CD4-positive, alpha-beta memory T cell (primary cell): ENCODE results near the gene GZMA. TPM values are rescaled to one million over a fixed set of nuclear protein-coding genes. Genes with fewer than 3 reads are reported as not detected.

Experiments used
- CTCF ChIA-PET: fragments of 350-600 bp; sonication (Branson Sonifier 250); formaldehyde crosslinking; loops from one replicate; lab custom pipeline; 2021; ENCODE audit warnings: inconsistent platforms; ENCODE audit not compliant: partially characterized antibody; lab: Charles Lee
- POLR2A ChIA-PET: fragments of 350-600 bp; sonication (Branson Sonifier 250); formaldehyde crosslinking; loops from one replicate; lab custom pipeline; 2021; ENCODE audit not compliant: partially characterized antibody; lab: Charles Lee
- DNase-seq, 5 donors: peaks; one replicate each; pipeline versions ENCODE4 v3.0.0 to v3.0.0-alpha.2; 2020 to 2022; ENCODE audit warnings: mixed read lengths in 1 of 5
- H3K27ac ChIP-seq: one replicate; pipeline ENCODE4 v1.7.0; 2013; ENCODE audit warnings: low read depth, low read length
- H3K27me3 ChIP-seq: 2 replicates; pipeline ENCODE4 v1.7.0; 2013; ENCODE audit warnings: mild to moderate bottlenecking, low read length, moderate library complexity; ENCODE audit not compliant: insufficient read depth
- H3K36me3 ChIP-seq: 2 replicates; pipeline ENCODE4 v1.7.0; 2013; ENCODE audit warnings: mild to moderate bottlenecking, low read length, moderate library complexity; ENCODE audit not compliant: insufficient read depth
- H3K4me1 ChIP-seq: 2 replicates; pipeline ENCODE4 v1.7.0; 2013; ENCODE audit warnings: mild to moderate bottlenecking, low read length, moderate library complexity; ENCODE audit not compliant: insufficient read depth
- H3K4me3 ChIP-seq, 2 donors: one replicate each; pipeline ENCODE4 v1.7.0; 2013; ENCODE audit warnings: low read length in 2 of 2, mild to moderate bottlenecking in 1 of 2
- H3K9me3 ChIP-seq, 2 donors: one replicate each; pipeline ENCODE4 v1.7.0; 2013; ENCODE audit warnings: low read length in 2 of 2, control low read depth in 1 of 2; ENCODE audit not compliant: control insufficient read depth in 1 of 2
- H3K27ac Mint-ChIP-seq, 7 donors: one replicate each; pipeline ENCODE4 v1.8.0; 2020 to 2021; ENCODE audit warnings: mixed read lengths in 7 of 7, mild to moderate bottlenecking in 6 of 7, inconsistent platforms in 3 of 7, moderate library complexity in 3 of 7
- H3K27me3 Mint-ChIP-seq, 2 donors: one replicate each; pipeline ENCODE4 v1.8.0; 2020 to 2021; ENCODE audit warnings: mixed read lengths in 2 of 2
- H3K36me3 Mint-ChIP-seq, 2 donors: one replicate each; pipeline ENCODE4 v1.8.0; 2020 to 2021; ENCODE audit warnings: mixed read lengths in 2 of 2, inconsistent platforms in 1 of 2, mild to moderate bottlenecking in 1 of 2
- H3K4me1 Mint-ChIP-seq, 4 donors: one replicate each; pipeline ENCODE4 v1.8.0; 2020 to 2021; ENCODE audit warnings: mixed read lengths in 4 of 4, mild to moderate bottlenecking in 1 of 4
- H3K4me3 Mint-ChIP-seq, 8 donors: one replicate each; pipeline ENCODE4 v1.8.0; 2020 to 2021; ENCODE audit warnings: mixed read lengths in 8 of 8, mild to moderate bottlenecking in 7 of 8, moderate library complexity in 6 of 8, inconsistent platforms in 3 of 8
- H3K9me3 Mint-ChIP-seq, 8 donors: one replicate each; pipeline ENCODE4 v1.8.0; 2020 to 2021; ENCODE audit warnings: mixed read lengths in 8 of 8, mild to moderate bottlenecking in 5 of 8, inconsistent platforms in 3 of 8, moderate library complexity in 1 of 8
- intact Hi-C: fragments of 100-400 bp; cut with micrococcal nuclease; formaldehyde crosslinking; loops from one replicate; pipeline ENCODE4 v1.15.1; 2023
- polyA plus RNA-seq, 2 donors: library from polyadenylated mRNA; unstranded; fragments of 300-500 nt; fragmentation: Illumina TruSeq; gene quantifications; one replicate each; pipeline ENCODE4 v1.2.3, GENCODE V29; 2021
- total RNA-seq, 2 experiments: library from RNA; stranded (reverse); gene quantifications; one replicate each; pipeline ENCODE4 v1.2.3, GENCODE V29; 2021

GZMA gene
- total and polyA plus RNA-seq, 4 experiments from 2014 or later: 25.0 to 230 (median 114) TPM

DNA sequence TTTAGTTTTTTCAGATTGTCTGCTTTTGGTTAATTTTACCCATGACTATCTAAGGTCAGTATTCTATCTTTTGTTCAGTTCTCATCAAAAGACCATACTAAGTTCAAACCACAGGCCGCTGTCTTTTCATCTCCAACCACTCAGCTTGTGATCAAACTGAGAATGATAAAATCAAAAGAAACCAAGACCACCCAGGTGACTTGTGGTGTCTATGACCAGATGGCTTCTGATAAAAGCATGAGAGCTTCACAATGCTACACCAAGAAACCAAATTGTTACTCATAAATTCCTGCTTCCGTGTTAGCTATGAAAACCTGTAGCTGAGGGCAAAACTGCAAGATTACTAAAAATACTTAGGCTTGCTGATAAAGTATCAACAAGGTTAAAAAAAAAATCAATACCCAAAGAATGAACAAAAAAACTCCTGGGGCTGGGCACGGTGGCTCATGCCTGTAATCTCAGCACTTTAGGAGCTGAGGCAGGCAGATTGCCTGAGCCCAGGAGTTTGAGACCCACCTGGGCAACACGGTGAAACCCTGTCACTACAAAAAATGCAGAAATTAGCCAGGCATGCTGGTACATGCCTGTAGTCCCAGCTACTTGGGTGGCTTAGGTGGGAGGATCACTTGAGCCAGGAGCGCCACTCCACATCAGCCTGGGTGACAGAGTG, 31.7 kb downstream of the GZMA start:
- peaks cover 0 to 3% of the 10 kb centered on the region in 2 donors for H3K36me3 Mint-ChIP-seq
- Histone ChIP-seq H3K27me3 (no peaks in the 10 kb centered on the region), H3K4me1 (peaks cover 10% of the 10 kb centered on the region), H3K9me3 (no peaks in the 10 kb centered on the region), H3K36me3 (no peaks in the 10 kb centered on the region), H3K4me3 (no peak overlapping the region), H3K27ac (no peak overlapping the region)
- no peaks in the 10 kb centered on the region for H3K27me3 Mint-ChIP-seq
- DNase-seq: peak in 2 of 5 donors; percentile 1
- peaks cover 0 to 24% (median 18%) of the 10 kb centered on the region in 8 donors for H3K9me3 Mint-ChIP-seq
- peak overlapping the region in 1 of 8 donors; percentile 35 for H3K4me3 Mint-ChIP-seq
- ChIA-PET CTCF (interaction anchor here (0.9 to 3.0 kb wide), 2 partner anchors 165 to 190 kb away, joined by 3 to 18 read pairs; no protein-coding TSS in a partner anchor), POLR2A (interaction anchor here (0.8 to 1.0 kb wide), 3 partner anchors 10 to 30 kb away, joined by 3 to 6 read pairs (median 3); no protein-coding TSS in a partner anchor)
- intact Hi-C loops: no loop called here
- no peak overlapping the region for H3K27ac Mint-ChIP-seq
- peaks cover 4 to 12% (median 10%) of the 10 kb centered on the region in 4 donors for H3K4me1 Mint-ChIP-seq

GRCh38 chr5:55136521-55136920, 34.1 kb downstream of the GZMA start:
- ChIA-PET CTCF (interaction anchor here (1.0 kb wide), 1 partner anchor 23 kb away, joined by 3 read pairs; the partner anchor contains the start of gene GPX8), POLR2A (no interaction called here)
- H3K4me3 Mint-ChIP-seq: no peak overlapping the region
- peaks cover 0 to 7% (median 2%) of the 10 kb centered on the region in 8 donors for H3K9me3 Mint-ChIP-seq
- H3K27me3 Mint-ChIP-seq: no peaks in the 10 kb centered on the region
- intact Hi-C loops: no loop called here
- peaks cover 11% of the 10 kb centered on the region for H3K4me1 ChIP-seq
- H3K4me3 ChIP-seq: no peak overlapping the region
- no peaks in the 10 kb centered on the region for H3K9me3 ChIP-seq
- no peaks in the 10 kb centered on the region for H3K27me3 ChIP-seq
- no peak overlapping the region for H3K27ac Mint-ChIP-seq
- H3K27ac ChIP-seq: no peak overlapping the region
- H3K36me3 Mint-ChIP-seq: peaks cover 0 to 3% of the 10 kb centered on the region in 2 donors
- DNase-seq: no peak
- peaks cover 7 to 18% (median 15%) of the 10 kb centered on the region in 4 donors for H3K4me1 Mint-ChIP-seq
- no peaks in the 10 kb centered on the region for H3K36me3 ChIP-seq

DNA sequence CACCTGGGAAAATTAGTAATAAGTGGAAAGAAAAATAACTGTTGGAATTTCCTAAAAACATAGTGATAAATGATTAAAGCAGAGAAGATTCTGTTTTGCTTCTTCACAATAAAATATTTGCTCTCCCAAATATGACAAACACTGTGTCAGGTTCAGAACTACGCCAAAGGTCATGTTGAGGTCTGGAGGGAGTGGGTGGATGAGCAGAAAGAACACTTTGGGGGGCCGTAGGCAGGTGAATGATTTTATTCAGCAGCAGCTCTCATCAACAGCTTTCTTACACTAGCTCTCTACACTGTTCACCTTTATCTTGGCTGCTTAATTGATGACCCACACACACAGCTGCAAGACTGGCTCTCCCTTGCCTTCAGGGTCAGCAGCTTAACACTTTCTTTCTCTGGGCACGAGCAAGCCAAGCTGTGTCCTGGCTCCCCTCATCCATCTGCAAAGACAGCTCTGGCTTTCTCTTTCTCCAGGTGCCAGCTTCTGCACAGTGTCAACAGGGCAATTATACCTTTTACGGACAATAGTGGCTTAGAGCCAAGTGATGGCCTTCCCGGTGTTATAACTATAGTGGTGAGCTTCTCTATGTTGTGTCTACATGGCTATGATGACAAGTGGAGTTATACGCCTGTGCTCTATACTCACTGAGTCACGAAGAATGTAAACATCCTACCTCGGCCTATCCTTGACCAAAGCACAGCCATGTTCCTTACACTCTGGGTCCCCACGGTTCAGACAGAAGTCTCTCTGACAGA, 38.6 kb downstream of the GZMA start:
- Mint-ChIP-seq H3K27me3 (peaks cover 0 to 1% of the 10 kb centered on the region in 2 donors), H3K9me3 (peaks cover 0 to 2% (median 0%) of the 10 kb centered on the region in 8 donors), H3K36me3 (no peaks in the 10 kb centered on the region), H3K4me1 (peaks cover 11 to 26% (median 18%) of the 10 kb centered on the region in 4 donors), H3K4me3 (no peak overlapping the region), H3K27ac (no peak overlapping the region)
- peaks cover 13% of the 10 kb centered on the region for H3K4me1 ChIP-seq
- ChIA-PET CTCF (interaction anchor here (1.0 to 9.6 kb wide), 8 partner anchors 22 to 199 kb away, joined by 3 to 210 read pairs (median 4); partner anchors contain the start of gene GZMA), POLR2A (interaction anchor here (0.7 kb wide), 1 partner anchor 197 kb away, joined by 3 read pairs; no protein-coding TSS in a partner anchor)
- no peak overlapping the region for H3K27ac ChIP-seq
- no peak overlapping the region for H3K4me3 ChIP-seq
- no peaks in the 10 kb centered on the region for H3K36me3 ChIP-seq
- intact Hi-C loops: no loop called here
- H3K9me3 ChIP-seq: no peaks in the 10 kb centered on the region
- no peak for DNase-seq
- no peaks in the 10 kb centered on the region for H3K27me3 ChIP-seq

DNA sequence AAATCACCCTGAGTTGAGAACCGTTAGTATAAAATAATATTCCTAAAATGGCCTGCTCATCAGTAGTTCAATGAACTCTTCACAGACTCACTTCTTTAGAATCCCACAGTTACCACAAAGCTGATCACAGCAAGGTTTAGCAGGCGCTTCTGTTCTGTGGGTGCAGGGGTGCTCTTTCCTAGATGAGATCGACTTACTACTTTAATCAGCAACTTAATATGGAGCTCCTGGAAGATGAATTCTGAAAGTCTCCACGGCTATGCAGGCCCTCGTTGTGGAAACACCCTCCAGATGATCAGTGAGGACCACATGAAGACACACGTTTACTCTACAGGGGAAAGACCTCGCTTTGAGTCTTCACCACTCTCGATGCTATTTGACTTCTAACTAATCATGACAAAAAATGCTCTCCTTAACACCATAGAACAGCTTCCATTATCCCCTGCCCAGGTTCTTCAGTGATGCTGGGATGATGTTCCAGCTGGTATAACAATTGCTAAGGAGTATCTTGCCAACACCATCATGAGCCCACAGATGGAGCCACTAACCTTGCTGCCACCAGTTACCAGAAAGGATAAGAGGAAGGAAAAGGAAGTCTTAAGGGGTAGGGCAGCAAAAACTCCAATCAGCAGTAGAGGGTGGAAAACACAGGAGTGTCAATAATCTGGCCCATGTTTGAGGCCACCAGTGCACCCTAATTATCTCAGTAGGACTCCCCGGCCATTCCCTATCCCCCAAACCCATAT, 39.7 kb downstream of the GZMA start:
- intact Hi-C loops: no loop called here
- Histone ChIP-seq H3K36me3 (no peaks in the 10 kb centered on the region), H3K4me3 (no peak overlapping the region), H3K9me3 (no peaks in the 10 kb centered on the region), H3K4me1 (peaks cover 20% of the 10 kb centered on the region), H3K27me3 (no peaks in the 10 kb centered on the region), H3K27ac (no peak overlapping the region)
- Mint-ChIP-seq H3K36me3 (no peaks in the 10 kb centered on the region), H3K27me3 (peaks cover 0 to 1% of the 10 kb centered on the region in 2 donors), H3K27ac (peak overlapping the region in 4 of 7 donors; percentile 25 to 85 (median 50)), H3K9me3 (peaks cover 0 to 2% (median 0%) of the 10 kb centered on the region in 8 donors), H3K4me1 (peaks cover 17 to 32% (median 21%) of the 10 kb centered on the region in 4 donors), H3K4me3 (peak overlapping the region in 2 of 8 donors; percentile 31 to 35)
- ChIA-PET CTCF (interaction anchor here (1.0 to 9.6 kb wide), 7 partner anchors 38 to 200 kb away, joined by 3 to 210 read pairs (median 5); partner anchors contain the start of gene GZMA), POLR2A (interaction anchor here (0.7 kb wide), 1 partner anchor 198 kb away, joined by 3 read pairs; no protein-coding TSS in a partner anchor)
- DNase-seq: peak in 1 of 5 donors; percentile 3

GRCh38 chr5:55143624-55144023, 41.2 kb downstream of the GZMA start:
- Histone ChIP-seq H3K4me3 (no peak overlapping the region), H3K36me3 (no peaks in the 10 kb centered on the region), H3K4me1 (peaks cover 20% of the 10 kb centered on the region), H3K27me3 (no peaks in the 10 kb centered on the region), H3K27ac (no peak overlapping the region), H3K9me3 (no peaks in the 10 kb centered on the region)
- no peak overlapping the region for H3K27ac Mint-ChIP-seq
- peaks cover 17 to 32% (median 21%) of the 10 kb centered on the region in 4 donors for H3K4me1 Mint-ChIP-seq
- POLR2A ChIA-PET: no interaction called here
- peaks cover 0 to 1% of the 10 kb centered on the region in 2 donors for H3K27me3 Mint-ChIP-seq
- H3K9me3 Mint-ChIP-seq: peaks cover 0 to 2% (median 0%) of the 10 kb centered on the region in 8 donors
- CTCF ChIA-PET: interaction anchor here (1.0 to 9.6 kb wide), 4 partner anchors 50 to 237 kb away, joined by 3 to 210 read pairs (median 31); no protein-coding TSS in a partner anchor
- intact Hi-C loops: no loop called here
- no peak overlapping the region for H3K4me3 Mint-ChIP-seq
- no peaks in the 10 kb centered on the region for H3K36me3 Mint-ChIP-seq
- DNase-seq: no peak

- no peaks in the 10 kb centered on the region for H3K36me3 ChIP-seq
- ChIA-PET POLR2A (interaction anchor here (0.8 to 1.3 kb wide), 5 partner anchors 49 to 240 kb away, joined by 3 to 21 read pairs (median 4); no protein-coding TSS in a partner anchor), CTCF (interaction anchor here (0.6 to 9.6 kb wide), 32 partner anchors 8 to 252 kb away, joined by 3 to 210 read pairs (median 5); partner anchors contain the start of gene GPX8)
- H3K27ac Mint-ChIP-seq: no peak overlapping the region
- H3K4me1 Mint-ChIP-seq: peaks cover 17 to 30% (median 19%) of the 10 kb centered on the region in 4 donors
- H3K9me3 ChIP-seq: no peaks in the 10 kb centered on the region
- intact Hi-C loops: loop anchor here (1.0 to 2.0 kb wide), 6 partner anchors 13 to 629 kb away; partner anchors contain the start of gene SNX18
- no peaks in the 10 kb centered on the region for H3K27me3 ChIP-seq
- no peaks in the 10 kb centered on the region for H3K36me3 Mint-ChIP-seq
- H3K27ac ChIP-seq: no peak overlapping the region
- peaks cover 20% of the 10 kb centered on the region for H3K4me1 ChIP-seq
- peak overlapping the region in 5 of 8 donors; percentile 11 to 70 (median 61) for H3K4me3 Mint-ChIP-seq
- H3K9me3 Mint-ChIP-seq: peaks cover 0 to 2% (median 0%) of the 10 kb centered on the region in 8 donors
- peaks cover 0 to 1% of the 10 kb centered on the region in 2 donors for H3K27me3 Mint-ChIP-seq
- no peak overlapping the region for H3K4me3 ChIP-seq
- no peak for DNase-seq
These were observed 43.6 kb downstream of the GZMA start for GRCh38 chr5:55146080-55146479.
